Spleen (tissue), 7 donors: Measurements from ENCODE around the gene VWF.

Experiments used
- POLR2A ChIP-seq, 3 donors: fragments of 450-650 bp; IDR thresholded peaks; one replicate each; pipeline ENCODE4 v1.5.1; 2017; ENCODE audit warnings: antibody characterized with exemption in 3 of 3, mild to moderate bottlenecking in 1 of 3
- TF ChIP-seq, protein P1 (sequence below), 11 experiments: fragments of 200-600 bp in 7 of 11; fragments of 450-650 bp in 4 of 11; sonication (generic) in 4 of 11; IDR thresholded peaks in 8 of 11; conservative IDR thresholded peaks in 3 of 11; 1 replicate in 7 of 11; 2 replicates in 4 of 11; pipeline versions ENCODE4 v1.4.0 to v1.8.0; 2016 to 2021; ENCODE audit warnings: antibody characterized with exemption in 11 of 11, inconsistent platforms in 4 of 11, mild to moderate bottlenecking in 1 of 11
- donor health status: DM: no; HTN: no; CAD: no; lungs with moderate emphysema.
- donor health status: DM: no; HTN: no; CAD: no.
- donor health status: DM: no; HTN: no; CAD: no.

- TF ChIP-seq POLR2A (IDR thresholded peaks at IDR 0.05): no peak
- TF ChIP-seq, protein P1, sequence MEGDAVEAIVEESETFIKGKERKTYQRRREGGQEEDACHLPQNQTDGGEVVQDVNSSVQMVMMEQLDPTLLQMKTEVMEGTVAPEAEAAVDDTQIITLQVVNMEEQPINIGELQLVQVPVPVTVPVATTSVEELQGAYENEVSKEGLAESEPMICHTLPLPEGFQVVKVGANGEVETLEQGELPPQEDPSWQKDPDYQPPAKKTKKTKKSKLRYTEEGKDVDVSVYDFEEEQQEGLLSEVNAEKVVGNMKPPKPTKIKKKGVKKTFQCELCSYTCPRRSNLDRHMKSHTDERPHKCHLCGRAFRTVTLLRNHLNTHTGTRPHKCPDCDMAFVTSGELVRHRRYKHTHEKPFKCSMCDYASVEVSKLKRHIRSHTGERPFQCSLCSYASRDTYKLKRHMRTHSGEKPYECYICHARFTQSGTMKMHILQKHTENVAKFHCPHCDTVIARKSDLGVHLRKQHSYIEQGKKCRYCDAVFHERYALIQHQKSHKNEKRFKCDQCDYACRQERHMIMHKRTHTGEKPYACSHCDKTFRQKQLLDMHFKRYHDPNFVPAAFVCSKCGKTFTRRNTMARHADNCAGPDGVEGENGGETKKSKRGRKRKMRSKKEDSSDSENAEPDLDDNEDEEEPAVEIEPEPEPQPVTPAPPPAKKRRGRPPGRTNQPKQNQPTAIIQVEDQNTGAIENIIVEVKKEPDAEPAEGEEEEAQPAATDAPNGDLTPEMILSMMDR (IDR thresholded peaks at IDR 0.05 in 8 of 11, conservative IDR thresholded peaks at IDR 0.05 in 3 of 11): no peak
Observed at GRCh38 chr12:6042446-6042845, 82.0 kb downstream of the VWF start.
